Fibroblast of the aortic adventitia (primary cell): ENCODE measurements around the gene WNT5A. TPM values are rescaled to one million over a fixed set of nuclear protein-coding genes. Genes with fewer than 3 reads are reported as not detected.

Experiments used
- DNase-seq: peaks from one replicate; pipeline ENCODE4 v3.0.0-alpha.2; 2010; ENCODE audit warnings: low read depth
- H3K4me3 ChIP-seq: 2 replicates; pipeline ENCODE4 v1.5.1; 2011; ENCODE audit warnings: low read depth, mild to moderate bottlenecking, control low read depth, low read length, moderate library complexity
- CTCF ChIP-seq: IDR thresholded peaks from 2 replicates; pipeline ENCODE4 v1.5.1; 2011; ENCODE audit warnings: mild to moderate bottlenecking, low read length, control low read depth, inconsistent platforms; ENCODE audit not compliant: insufficient read depth
- total RNA-seq: library from RNA; depleted of rRNA; stranded (reverse); fragments of >200 nt; gene quantifications from 2 replicates; pipeline ENCODE4 v1.2.3, GENCODE V29; 2012; ENCODE audit warnings: low replicate concordance

The WNT5A gene
- total RNA-seq, 1 donor = 42.4 TPM

DNA sequence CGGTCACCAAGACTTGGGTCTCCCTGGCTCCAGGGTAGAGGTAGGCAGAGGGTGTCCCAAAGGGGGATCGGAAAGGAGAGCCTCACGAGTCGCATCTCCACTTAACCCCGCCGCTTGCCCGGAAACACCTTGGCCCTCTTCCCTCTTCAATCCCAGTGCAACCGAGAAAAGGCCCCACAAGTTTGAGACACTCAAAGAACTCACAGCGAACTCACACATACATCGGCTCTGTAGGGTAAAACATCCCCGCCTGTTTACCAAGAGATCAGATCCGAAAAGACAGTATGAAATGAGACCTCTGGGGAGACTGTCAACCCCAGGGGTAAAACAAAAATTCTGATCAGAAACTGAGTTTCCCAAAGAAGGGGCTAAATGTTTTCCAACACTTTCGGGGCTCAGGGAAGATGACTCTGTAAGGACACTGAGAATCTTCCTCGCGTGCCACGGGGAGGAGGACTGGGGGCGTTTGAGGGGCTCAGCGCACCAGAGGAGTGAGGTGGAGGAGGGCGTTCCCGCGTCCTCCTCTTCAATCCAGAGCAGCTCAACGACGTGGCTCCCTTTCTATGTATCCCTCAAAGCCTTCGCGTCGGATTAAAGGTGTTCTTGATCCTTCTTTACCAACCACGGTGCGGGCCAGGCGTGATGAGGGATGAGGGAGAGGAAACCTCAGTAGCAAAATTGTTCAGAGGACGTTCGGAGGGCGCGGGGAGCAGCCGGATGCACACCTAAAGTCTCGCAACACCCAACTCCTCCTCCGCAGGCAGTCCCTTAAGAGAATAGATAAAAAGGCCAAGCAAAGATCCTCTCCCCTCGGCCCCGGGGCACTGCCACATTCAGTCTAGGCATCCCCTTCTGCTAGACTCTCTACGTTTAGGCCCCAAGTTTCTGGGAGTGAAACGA lies 3.7 kb downstream of the WNT5A start:
- H3K4me3 ChIP-seq = peak overlapping the region; percentile 35
- no peak for DNase-seq
- TF ChIP-seq CTCF = no peak

- peak overlapping the region; percentile 57 for H3K4me3 ChIP-seq
- no peak for DNase-seq
These were observed 4.5 kb downstream of the WNT5A start for GRCh38 chr3:55482496-55483195.

GRCh38 chr3:55481744-55482495 lies 5.2 kb downstream of the WNT5A start:
- TF ChIP-seq CTCF = peak; percentile 26
- no peak for DNase-seq
- H3K4me3 ChIP-seq = peak overlapping the region; percentile 57

More at GRCh38 chr3:55482496-55483195, 4.5 kb downstream of the WNT5A start:
- TF ChIP-seq CTCF = no peak

DNA sequence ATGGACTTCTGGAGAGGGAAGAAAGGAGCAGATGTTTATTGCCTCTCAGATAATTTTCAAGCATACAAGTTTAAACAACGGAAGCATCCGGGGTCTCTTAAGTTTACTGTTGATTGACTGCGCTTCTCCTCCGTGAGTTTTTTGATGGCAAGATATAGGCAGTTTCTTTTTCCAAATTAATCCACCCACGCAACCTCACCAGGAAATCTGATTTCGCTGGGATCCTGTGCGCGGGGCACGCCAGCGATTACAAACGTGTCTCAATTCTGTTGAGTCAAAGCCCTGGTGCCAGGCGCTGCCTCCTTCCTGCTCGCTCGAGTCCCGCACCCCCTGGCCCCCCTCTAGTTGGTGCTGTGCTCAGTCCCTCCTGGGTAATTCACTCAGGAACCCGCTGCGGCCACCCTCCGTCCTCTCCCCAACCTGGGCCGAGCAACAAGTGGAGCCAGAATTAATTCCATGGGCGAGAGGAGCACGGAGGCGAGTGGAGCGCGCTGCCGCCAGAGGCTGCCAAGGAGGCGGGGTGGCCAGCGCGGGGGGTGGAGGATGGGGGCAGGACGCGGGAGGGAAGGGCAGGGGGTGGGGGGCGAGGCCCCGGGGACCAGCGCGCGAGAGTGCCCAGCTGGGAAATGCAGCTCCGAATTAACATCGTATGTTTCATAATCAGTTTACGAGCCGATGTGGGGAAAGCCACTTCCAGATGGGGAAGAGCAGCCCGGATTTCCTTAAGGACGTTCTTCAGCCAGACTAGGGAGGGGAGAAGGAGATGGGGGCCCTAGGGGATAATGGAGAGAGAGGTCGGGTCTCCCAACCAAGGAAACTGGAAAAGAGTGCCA lies 6.0 kb downstream of the WNT5A start:
- peak overlapping the region; percentile 57 for H3K4me3 ChIP-seq
- TF ChIP-seq CTCF = no peak
- DNase-seq = no peak

DNA sequence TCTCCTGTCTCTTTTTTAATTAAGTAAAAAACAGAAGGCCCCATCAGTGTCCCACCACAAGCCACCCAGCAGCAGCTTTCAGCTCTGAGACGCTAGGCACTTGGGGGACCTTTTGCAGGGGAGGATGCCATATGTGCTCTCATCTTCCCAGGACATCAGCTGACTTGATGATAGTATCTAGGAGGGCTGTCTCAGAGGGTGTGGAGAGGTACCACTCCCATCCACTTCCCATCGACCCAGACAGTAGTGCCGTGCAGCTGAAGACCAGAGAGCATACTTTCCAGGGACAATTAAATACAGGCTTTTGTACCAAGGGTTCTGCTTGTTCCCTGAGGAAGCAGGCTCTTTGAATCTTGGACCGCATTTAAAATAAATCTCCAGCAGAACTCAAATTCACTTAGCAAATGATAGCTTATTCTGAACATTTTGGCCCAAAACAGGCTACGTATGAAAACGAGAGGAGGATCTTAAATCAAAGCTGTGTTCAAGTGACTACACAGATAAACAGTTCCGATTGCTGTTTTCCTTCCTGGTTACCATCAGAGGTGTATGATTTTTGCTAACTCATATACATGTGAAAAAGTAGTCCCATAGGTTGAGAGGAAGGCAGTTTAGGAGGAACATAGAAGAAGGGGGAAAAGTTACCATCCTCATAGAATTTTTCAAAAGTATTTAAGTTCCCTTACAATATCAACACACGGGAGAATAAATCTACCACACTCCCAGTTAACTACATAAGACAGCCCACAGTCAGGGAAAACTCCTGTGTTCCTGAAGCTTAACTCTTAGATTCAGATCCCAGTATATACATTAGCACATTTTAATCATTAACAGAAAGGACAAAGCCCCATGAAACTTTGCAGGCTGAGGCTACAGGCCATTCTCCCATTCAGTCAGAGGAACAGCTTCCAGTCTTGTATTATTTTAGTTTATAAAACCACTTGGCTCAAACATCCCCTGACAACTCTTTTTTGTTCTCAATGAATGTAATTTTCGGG lies 9.5 kb downstream of the WNT5A start:
- DNase-seq = no peak
- no peak for TF ChIP-seq CTCF

More for the DNA sequence above, 9.5 kb downstream of the WNT5A start:
- no peak overlapping the region for H3K4me3 ChIP-seq
